WTC11 (cell line): ENCODE results near the gene TMEM135.
"Not testable (repeated sequence)": the region's sequence is repeated elsewhere in the genome, so short reads cannot be mapped to it uniquely, and the experiment has no call there.

Experiments
- CTCF ChIP-seq: fragments of 200-600 bp; IDR thresholded peaks from 2 replicates; pipeline ENCODE4 v1.8.0; 2022; ENCODE audit warnings: antibody characterized with exemption
- FOXJ3 ChIP-seq: sonication (generic); formaldehyde crosslinking; IDR thresholded peaks from 2 replicates; pipeline ENCODE4 v1.9.0; 2021; ENCODE audit warnings: missing genetic modification reagents, mild to moderate bottlenecking, borderline replicate concordance
- MAX ChIP-seq: sonication (generic); formaldehyde crosslinking; IDR thresholded peaks from 2 replicates; pipeline ENCODE4 v1.8.0; 2022; ENCODE audit warnings: mild to moderate bottlenecking, missing genetic modification reagents
- PRDM15 ChIP-seq: sonication (generic); formaldehyde crosslinking; IDR thresholded peaks from 2 replicates; pipeline ENCODE4 v1.8.0; 2022; ENCODE audit warnings: missing genetic modification reagents
- SMAD4 ChIP-seq: sonication (generic); formaldehyde crosslinking; IDR thresholded peaks from 2 replicates; pipeline ENCODE4 v1.8.0; 2022; ENCODE audit warnings: mild to moderate bottlenecking, missing genetic modification reagents
- TEAD4 ChIP-seq: sonication (generic); formaldehyde crosslinking; IDR thresholded peaks from 2 replicates; pipeline ENCODE4 v1.8.0; 2022; ENCODE audit warnings: mild to moderate bottlenecking, missing genetic modification reagents
- TP53 ChIP-seq: sonication (generic); formaldehyde crosslinking; IDR thresholded peaks from 2 replicates; pipeline ENCODE4 v1.8.1; 2023; ENCODE audit warnings: mild to moderate bottlenecking, missing genetic modification reagents

- TF ChIP-seq PRDM15 (CRISPR knock-in tag); MAX; CTCF; SMAD4 (CRISPR knock-in tag); FOXJ3 (CRISPR knock-in tag); TP53 (CRISPR knock-in tag); TEAD4: not testable (repeated sequence)
Measured at GRCh38 chr11:86992340-86992739, 45.4 kb upstream of the TMEM135 start.
